ENCODE results near the gene OCRL. TPM values are rescaled to one million over a fixed set of nuclear protein-coding genes. Genes with fewer than 3 reads are reported as not detected.

Gene OCRL
- total and polyA plus RNA-seq, 2 donors (not counting 1 experiment from before 2014, with no cell fraction given) = 4.6 to 10.6 TPM

DNA sequence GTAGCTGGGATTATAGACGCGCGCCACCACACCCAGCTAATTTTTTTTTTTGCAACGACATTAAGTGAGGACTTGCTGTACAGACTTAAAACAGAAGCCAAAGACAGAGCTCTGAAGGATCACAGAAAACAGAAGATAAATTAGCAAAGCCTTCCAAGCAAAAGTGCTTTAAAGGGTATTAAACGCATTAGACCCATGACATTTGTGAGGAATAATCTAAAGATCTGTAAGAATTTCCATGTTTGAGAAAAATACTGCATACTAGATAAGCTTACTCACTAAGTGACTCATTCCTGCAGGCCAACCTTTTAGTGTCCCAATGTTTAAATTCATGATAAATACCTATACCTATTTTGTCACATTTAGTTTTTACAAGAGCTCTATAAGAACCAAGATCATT lies 44.2 kb upstream of the OCRL start:
- no peaks in the 10 kb centered on the region for H3K4me1 Mint-ChIP-seq
- TF ChIP-seq, protein P1, sequence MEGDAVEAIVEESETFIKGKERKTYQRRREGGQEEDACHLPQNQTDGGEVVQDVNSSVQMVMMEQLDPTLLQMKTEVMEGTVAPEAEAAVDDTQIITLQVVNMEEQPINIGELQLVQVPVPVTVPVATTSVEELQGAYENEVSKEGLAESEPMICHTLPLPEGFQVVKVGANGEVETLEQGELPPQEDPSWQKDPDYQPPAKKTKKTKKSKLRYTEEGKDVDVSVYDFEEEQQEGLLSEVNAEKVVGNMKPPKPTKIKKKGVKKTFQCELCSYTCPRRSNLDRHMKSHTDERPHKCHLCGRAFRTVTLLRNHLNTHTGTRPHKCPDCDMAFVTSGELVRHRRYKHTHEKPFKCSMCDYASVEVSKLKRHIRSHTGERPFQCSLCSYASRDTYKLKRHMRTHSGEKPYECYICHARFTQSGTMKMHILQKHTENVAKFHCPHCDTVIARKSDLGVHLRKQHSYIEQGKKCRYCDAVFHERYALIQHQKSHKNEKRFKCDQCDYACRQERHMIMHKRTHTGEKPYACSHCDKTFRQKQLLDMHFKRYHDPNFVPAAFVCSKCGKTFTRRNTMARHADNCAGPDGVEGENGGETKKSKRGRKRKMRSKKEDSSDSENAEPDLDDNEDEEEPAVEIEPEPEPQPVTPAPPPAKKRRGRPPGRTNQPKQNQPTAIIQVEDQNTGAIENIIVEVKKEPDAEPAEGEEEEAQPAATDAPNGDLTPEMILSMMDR (IDR thresholded peaks at IDR 0.05) = no peak
- no peak for TF ChIP-seq EZH2 (IDR thresholded peaks at IDR 0.05; ENCODE audit: borderline replicate concordance, insufficient read depth, low read depth, low read length, poor library complexity, severe bottlenecking)
- ChIA-PET CTCF (no interaction called here), POLR2A (no interaction called here)
- Histone ChIP-seq H3K79me2 (ENCODE audit: control insufficient read depth, insufficient read depth, low read length) (no peaks in the 10 kb centered on the region), H2AFZ (ENCODE audit: insufficient read depth, low read depth, low read length, poor library complexity, severe bottlenecking) (no peak overlapping the region), H3K4me3 (ENCODE audit: control extremely low read depth in 1 of 5, extremely low read depth in 1 of 5, insufficient read depth in 1 of 5, low read depth in 2 of 5, low read length in 4 of 5) (no peak overlapping the region), H3K4me1 (ENCODE audit: control insufficient read depth in 2 of 2, insufficient read depth in 2 of 2, low read length in 2 of 2) (no peaks in the 10 kb centered on the region), H3K4me2 (replicated peaks; ENCODE audit: low read depth, low read length, poor library complexity, severe bottlenecking) (no peak overlapping the region), H3K9ac (ENCODE audit: low read length) (no peak overlapping the region), H3K9me3 (ENCODE audit: control extremely low read depth in 1 of 3, control insufficient read depth in 2 of 3, insufficient read depth in 1 of 3, low read length in 2 of 3) (no peaks in the 10 kb centered on the region), H3K27ac (ENCODE audit: low read length in 2 of 2) (no peak overlapping the region), H3K36me3 (replicated peaks in 1 of 2; ENCODE audit: control extremely low read depth in 1 of 2, control insufficient read depth in 1 of 2, extremely low read depth in 1 of 2, insufficient read depth in 2 of 2, low read length in 1 of 2) (no peaks in the 10 kb centered on the region), H4K20me1 (ENCODE audit: control insufficient read depth, insufficient read depth, low read length, poor library complexity, severe bottlenecking) (no peaks in the 10 kb centered on the region), H3K27me3 (replicated peaks in 1 of 4; ENCODE audit: control extremely low read depth in 1 of 4, control insufficient read depth in 3 of 4, insufficient read depth in 4 of 4, low read length in 3 of 4) (peaks cover 0 to 2% (median 0%) of the 10 kb centered on the region in 4 experiments)
- WGBS (ENCODE audit: insufficient coverage) = no CpG with 5 or more reads among the region's 5 CpGs
- H3K9me3 Mint-ChIP-seq (ENCODE audit: insufficient read depth) = no peaks in the 10 kb centered on the region
- ATAC-seq (ENCODE audit: low read depth) = no peak
- DNase-seq = no peak
- H3K27me3 Mint-ChIP-seq = no peaks in the 10 kb centered on the region
- no peak overlapping the region for H3K27ac Mint-ChIP-seq
- intact Hi-C loops (cut with micrococcal nuclease) = no loop called here
- no peak overlapping the region for H3K4me3 Mint-ChIP-seq

DNA sequence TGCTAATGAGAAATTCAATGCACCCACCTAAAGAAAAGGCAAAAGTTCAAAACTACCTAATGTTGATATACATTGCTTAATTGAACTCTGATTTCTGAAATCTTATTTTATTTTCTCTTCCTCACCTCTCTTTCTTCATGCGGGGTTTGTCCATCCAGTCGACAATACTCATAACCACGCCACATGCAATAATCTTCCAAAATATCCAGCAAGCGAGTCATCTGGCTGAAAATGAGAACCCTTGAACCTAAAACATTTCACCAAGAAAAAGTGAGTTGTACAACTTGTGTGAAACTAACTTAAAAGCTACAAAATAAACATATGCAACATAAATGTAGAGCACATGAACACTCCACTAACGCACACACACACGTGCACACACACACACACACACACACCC lies 43.4 kb upstream of the OCRL start:
- H3K9me3 ChIP-seq (ENCODE audit: control extremely low read depth in 1 of 3, control insufficient read depth in 2 of 3, insufficient read depth in 1 of 3, low read length in 2 of 3) = no peaks in the 10 kb centered on the region
- intact Hi-C loops (cut with micrococcal nuclease) = no loop called here
- H3K4me3 ChIP-seq (ENCODE audit: control extremely low read depth in 1 of 5, extremely low read depth in 1 of 5, insufficient read depth in 1 of 5, low read depth in 2 of 5, low read length in 4 of 5) = no peak overlapping the region
- POLR2A ChIA-PET = no interaction called here
- Mint-ChIP-seq H3K27ac (no peak overlapping the region), H3K27me3 (no peaks in the 10 kb centered on the region), H3K9me3 (ENCODE audit: insufficient read depth) (no peaks in the 10 kb centered on the region), H3K4me3 (no peak overlapping the region), H3K4me1 (no peaks in the 10 kb centered on the region)
- no peak overlapping the region for H3K27ac ChIP-seq (ENCODE audit: low read length in 2 of 2)
- no peaks in the 10 kb centered on the region for H3K79me2 ChIP-seq (ENCODE audit: control insufficient read depth, insufficient read depth, low read length)
- H3K36me3 ChIP-seq (replicated peaks in 1 of 2; ENCODE audit: control extremely low read depth in 1 of 2, control insufficient read depth in 1 of 2, extremely low read depth in 1 of 2, insufficient read depth in 2 of 2, low read length in 1 of 2) = no peaks in the 10 kb centered on the region
- CTCF ChIA-PET = no interaction called here
- no peak for ATAC-seq (ENCODE audit: low read depth)
- H2AFZ ChIP-seq (ENCODE audit: insufficient read depth, low read depth, low read length, poor library complexity, severe bottlenecking) = no peak overlapping the region
- no peaks in the 10 kb centered on the region for H4K20me1 ChIP-seq (ENCODE audit: control insufficient read depth, insufficient read depth, low read length, poor library complexity, severe bottlenecking)
- H3K27me3 ChIP-seq (replicated peaks in 1 of 4; ENCODE audit: control extremely low read depth in 1 of 4, control insufficient read depth in 3 of 4, insufficient read depth in 4 of 4, low read length in 3 of 4) = peaks cover 0 to 2% (median 0%) of the 10 kb centered on the region in 4 experiments
- no CpG with 5 or more reads among the region's 6 CpGs for WGBS (ENCODE audit: insufficient coverage)
- no peak for DNase-seq
- no peak overlapping the region for H3K9ac ChIP-seq (ENCODE audit: low read length)
- no peaks in the 10 kb centered on the region for H3K4me1 ChIP-seq (ENCODE audit: control insufficient read depth in 2 of 2, insufficient read depth in 2 of 2, low read length in 2 of 2)
- TF ChIP-seq, protein P1 (IDR thresholded peaks at IDR 0.05) = no peak
- TF ChIP-seq EZH2 (IDR thresholded peaks at IDR 0.05; ENCODE audit: borderline replicate concordance, insufficient read depth, low read depth, low read length, poor library complexity, severe bottlenecking) = no peak
- H3K4me2 ChIP-seq (replicated peaks; ENCODE audit: low read depth, low read length, poor library complexity, severe bottlenecking) = no peak overlapping the region
